ENCODE measurements around the gene TMEM214. TPM values are rescaled to one million over a fixed set of nuclear protein-coding genes. Genes with fewer than 3 reads are reported as not detected.

TMEM214 gene
- polyA plus RNA-seq, 1 donor (not counting 4 experiments of a cell fraction or from before 2014, with no cell fraction given) = 38.0 TPM

DNA sequence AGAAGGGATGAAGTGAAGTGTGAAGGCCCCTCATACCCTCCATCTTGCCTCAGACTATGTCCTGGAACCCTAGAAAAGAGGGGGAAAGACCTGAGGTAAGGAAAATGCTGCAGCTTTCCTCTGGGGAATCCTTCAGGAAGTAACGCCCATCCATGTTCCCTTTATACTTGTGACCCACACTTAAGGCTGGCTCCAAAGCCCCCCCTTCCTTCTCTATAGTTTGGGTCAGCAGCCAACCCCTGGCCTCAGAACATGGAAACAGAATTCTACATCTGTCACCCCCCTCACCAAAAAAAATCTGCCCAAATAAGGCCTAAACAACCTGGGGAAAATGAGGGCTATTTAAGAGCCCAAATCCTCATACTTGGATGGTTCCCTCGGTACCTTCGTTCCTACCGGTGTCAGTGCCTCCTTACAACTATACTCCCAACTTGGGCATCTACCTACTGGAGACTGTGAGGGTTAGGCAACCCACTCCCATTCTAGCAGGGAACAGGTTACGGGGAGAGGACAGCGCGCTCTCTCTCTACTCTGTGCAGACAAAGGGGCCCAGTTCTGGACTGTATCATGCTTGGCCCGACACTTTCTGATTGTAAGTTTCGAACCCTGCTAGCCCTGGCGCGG, 38.0 kb downstream of the TMEM214 start:
- Histone ChIP-seq H3K4me1 (ENCODE audit: control insufficient read depth, extremely low read depth, insufficient read depth, low read length) (peaks cover 17% of the 10 kb centered on the region), H3K27me3 (ENCODE audit: control insufficient read depth, extremely low read depth, insufficient read depth, low read length) (no peaks in the 10 kb centered on the region), H3K9ac (ENCODE audit: control insufficient read depth, extremely low read depth, insufficient read depth, low read length) (peak overlapping the region; percentile 92), H3K36me3 (ENCODE audit: control insufficient read depth in 2 of 2, extremely low read depth in 1 of 2, insufficient read depth in 2 of 2, low read length in 2 of 2) (peaks cover 11 to 27% of the 10 kb centered on the region in 2 experiments), H3K4me2 (ENCODE audit: control insufficient read depth, extremely low read depth, insufficient read depth, low read depth, low read length) (peak overlapping the region; percentile 94), H3K4me3 (ENCODE audit: control insufficient read depth in 2 of 3, extremely low read depth in 1 of 3, insufficient read depth in 2 of 3, low read depth in 1 of 3, low read length in 3 of 3) (peak overlapping the region; percentile 95 to 97 (median 95)), H3K79me2 (ENCODE audit: control insufficient read depth, insufficient read depth, low read length) (peaks cover 34% of the 10 kb centered on the region), H3K9me3 (ENCODE audit: control insufficient read depth, low read depth, low read length) (no peaks in the 10 kb centered on the region), H2AFZ (ENCODE audit: control insufficient read depth, low read length) (peak overlapping the region; percentile 85), H3K27ac (ENCODE audit: control insufficient read depth, insufficient read depth, low read length) (peak overlapping the region; percentile 85), H3K9me1 (ENCODE audit: control insufficient read depth, extremely low read depth, insufficient read depth, low read length) (no peaks in the 10 kb centered on the region), H4K20me1 (ENCODE audit: control insufficient read depth, extremely low read depth, insufficient read depth, low read length) (no peaks in the 10 kb centered on the region)
- dilution Hi-C loops (cut with MboI; ENCODE audit: extremely low pct_ligation_motif_present, low sequenced_read_pairs) = no loop called here
- FAIRE-seq (no peak), DNase-seq (ENCODE audit: low read depth, low spot score) (no peak)
- TF ChIP-seq EZH2 (IDR thresholded peaks at IDR 0.05; ENCODE audit: low read length) = no peak
- TF ChIP-seq, protein P1, sequence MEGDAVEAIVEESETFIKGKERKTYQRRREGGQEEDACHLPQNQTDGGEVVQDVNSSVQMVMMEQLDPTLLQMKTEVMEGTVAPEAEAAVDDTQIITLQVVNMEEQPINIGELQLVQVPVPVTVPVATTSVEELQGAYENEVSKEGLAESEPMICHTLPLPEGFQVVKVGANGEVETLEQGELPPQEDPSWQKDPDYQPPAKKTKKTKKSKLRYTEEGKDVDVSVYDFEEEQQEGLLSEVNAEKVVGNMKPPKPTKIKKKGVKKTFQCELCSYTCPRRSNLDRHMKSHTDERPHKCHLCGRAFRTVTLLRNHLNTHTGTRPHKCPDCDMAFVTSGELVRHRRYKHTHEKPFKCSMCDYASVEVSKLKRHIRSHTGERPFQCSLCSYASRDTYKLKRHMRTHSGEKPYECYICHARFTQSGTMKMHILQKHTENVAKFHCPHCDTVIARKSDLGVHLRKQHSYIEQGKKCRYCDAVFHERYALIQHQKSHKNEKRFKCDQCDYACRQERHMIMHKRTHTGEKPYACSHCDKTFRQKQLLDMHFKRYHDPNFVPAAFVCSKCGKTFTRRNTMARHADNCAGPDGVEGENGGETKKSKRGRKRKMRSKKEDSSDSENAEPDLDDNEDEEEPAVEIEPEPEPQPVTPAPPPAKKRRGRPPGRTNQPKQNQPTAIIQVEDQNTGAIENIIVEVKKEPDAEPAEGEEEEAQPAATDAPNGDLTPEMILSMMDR (optimal IDR thresholded peaks at IDR 0.05 in 1 of 3, IDR thresholded peaks at IDR 0.05 in 1 of 3, conservative IDR thresholded peaks at IDR 0.05 in 1 of 3; ENCODE audit: extremely low read depth in 1 of 3, insufficient read depth in 2 of 3, low read length in 3 of 3) = no peak

DNA sequence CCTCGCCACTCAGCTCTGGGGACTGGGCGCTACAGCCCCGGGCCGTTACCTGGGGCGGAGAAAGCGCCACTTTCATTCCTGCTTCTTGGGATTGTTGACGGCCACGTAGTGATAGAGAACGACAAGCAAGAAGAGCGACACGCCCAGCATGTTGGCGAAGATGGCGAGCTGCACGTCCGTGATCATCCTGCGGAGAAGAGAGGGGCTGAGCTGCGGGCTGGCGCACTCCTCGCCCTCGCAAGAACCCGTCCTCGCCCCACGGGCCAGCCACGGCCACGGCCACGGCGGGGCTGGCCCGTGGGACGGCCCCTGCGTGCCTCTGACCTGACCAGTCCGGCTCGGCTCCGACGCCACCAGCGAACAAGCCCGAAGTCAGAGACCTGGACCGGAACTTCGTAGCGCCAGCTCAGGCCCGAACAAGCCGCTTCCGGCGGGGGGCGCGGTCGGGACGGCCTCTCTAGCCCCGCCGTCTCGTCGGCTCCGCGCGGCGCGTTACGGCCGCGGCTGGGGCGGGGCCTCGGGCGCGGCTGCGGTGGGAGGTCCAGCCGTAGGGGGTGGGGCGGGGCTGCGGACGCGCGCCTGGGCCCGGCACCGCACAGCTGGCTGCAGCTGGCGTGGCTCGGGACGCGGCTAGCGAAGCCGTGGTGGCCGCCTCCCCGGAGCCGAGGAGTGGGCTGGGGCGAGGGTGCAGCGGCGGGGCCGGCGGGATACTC, 38.7 kb downstream of the TMEM214 start, which contains the start of gene OST4:
TSS of gene OST4 (minus strand) at position 378 of the 713 bp plus-strand sequence.
- Histone ChIP-seq H3K4me3 (ENCODE audit: control insufficient read depth in 2 of 3, extremely low read depth in 1 of 3, insufficient read depth in 2 of 3, low read depth in 1 of 3, low read length in 3 of 3) (peak within 1 kb of the TSS; percentile 95 to 97 (median 95)), H2AFZ (ENCODE audit: control insufficient read depth, low read length) (peak within 1 kb of the TSS; percentile 85), H3K27me3 (ENCODE audit: control insufficient read depth, extremely low read depth, insufficient read depth, low read length) (no peaks in the 10 kb centered on the region), H3K9me1 (ENCODE audit: control insufficient read depth, extremely low read depth, insufficient read depth, low read length) (no peaks in the 10 kb centered on the region), H3K27ac (ENCODE audit: control insufficient read depth, insufficient read depth, low read length) (peak within 1 kb of the TSS; percentile 85), H3K36me3 (ENCODE audit: control insufficient read depth in 2 of 2, extremely low read depth in 1 of 2, insufficient read depth in 2 of 2, low read length in 2 of 2) (peaks cover 11 to 27% of the 10 kb centered on the region in 2 experiments), H3K4me1 (ENCODE audit: control insufficient read depth, extremely low read depth, insufficient read depth, low read length) (peaks cover 17% of the 10 kb centered on the region), H3K9me3 (ENCODE audit: control insufficient read depth, low read depth, low read length) (no peaks in the 10 kb centered on the region), H3K79me2 (ENCODE audit: control insufficient read depth, insufficient read depth, low read length) (peaks cover 34% of the 10 kb centered on the region), H4K20me1 (ENCODE audit: control insufficient read depth, extremely low read depth, insufficient read depth, low read length) (no peaks in the 10 kb centered on the region), H3K4me2 (ENCODE audit: control insufficient read depth, extremely low read depth, insufficient read depth, low read depth, low read length) (peak within 1 kb of the TSS; percentile 94), H3K9ac (ENCODE audit: control insufficient read depth, extremely low read depth, insufficient read depth, low read length) (peak within 1 kb of the TSS; percentile 92)
- TF ChIP-seq EZH2 (IDR thresholded peaks at IDR 0.05; ENCODE audit: low read length) = no peak
- TF ChIP-seq, protein P1 (optimal IDR thresholded peaks at IDR 0.05 in 1 of 3, IDR thresholded peaks at IDR 0.05 in 1 of 3, conservative IDR thresholded peaks at IDR 0.05 in 1 of 3; ENCODE audit: extremely low read depth in 1 of 3, insufficient read depth in 2 of 3, low read length in 3 of 3) = peak in 1 of 3 experiments; percentile 3
- FAIRE-seq (no peak), DNase-seq (ENCODE audit: low read depth, low spot score) (peak; percentile 63)
- dilution Hi-C loops (cut with MboI; ENCODE audit: extremely low pct_ligation_motif_present, low sequenced_read_pairs) = no loop called here
